ENCODE data around the gene HOXA2.

- TF ChIP-seq POLR2AphosphoS5 (IDR thresholded peaks at IDR 0.05; ENCODE audit: low read depth, low read length), result no peak
- no peak for TF ChIP-seq POLR2A (IDR thresholded peaks at IDR 0.05; ENCODE audit: low read depth, low read length)
- no peak for TF ChIP-seq PAX5 (IDR thresholded peaks at IDR 0.05; ENCODE audit: insufficient read depth, low read length, severe bottlenecking)
Measured at GRCh38 chr7:27064159-27064558, 38.3 kb downstream of the HOXA2 start.
